NCI-H2171 (cell line): ENCODE measurements around the gene COQ5.

Experiments
- DNase-seq: peaks from one replicate; lab custom pipeline; 2025; lab: John Stamatoyannopoulos, UW

The COQ5 gene

GRCh38 chr12:120483621-120484020, 45.3 kb downstream of the COQ5 start:
- no peak for DNase-seq

- no peak for DNase-seq
Observed at GRCh38 chr12:120481022-120481767, 47.8 kb downstream of the COQ5 start.

- DNase-seq, result no peak
Observed at GRCh38 chr12:120480211-120480610, 48.7 kb downstream of the COQ5 start.

- no peak for DNase-seq
Observed at GRCh38 chr12:120479458-120479857, 49.5 kb downstream of the COQ5 start.

DNA sequence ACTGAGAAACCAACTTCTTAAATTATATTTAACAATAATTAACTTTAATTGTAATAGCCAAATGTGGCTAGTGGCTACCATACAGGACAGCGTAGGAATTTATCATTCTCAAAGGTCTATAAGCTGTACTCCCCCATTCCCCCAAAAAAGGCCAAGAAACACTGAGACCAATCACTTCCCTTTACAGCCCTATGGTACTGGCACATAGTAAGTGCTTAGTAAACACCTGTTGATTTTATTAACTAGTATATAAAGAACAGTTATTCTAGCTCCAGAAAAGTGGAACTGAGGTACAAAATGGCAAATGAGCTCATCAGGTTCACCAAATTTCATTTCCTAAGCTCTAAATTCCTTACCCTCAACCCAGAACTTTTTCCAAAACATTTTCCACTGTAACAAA, 53.3 kb downstream of the COQ5 start:
- DNase-seq, result no peak

DNA sequence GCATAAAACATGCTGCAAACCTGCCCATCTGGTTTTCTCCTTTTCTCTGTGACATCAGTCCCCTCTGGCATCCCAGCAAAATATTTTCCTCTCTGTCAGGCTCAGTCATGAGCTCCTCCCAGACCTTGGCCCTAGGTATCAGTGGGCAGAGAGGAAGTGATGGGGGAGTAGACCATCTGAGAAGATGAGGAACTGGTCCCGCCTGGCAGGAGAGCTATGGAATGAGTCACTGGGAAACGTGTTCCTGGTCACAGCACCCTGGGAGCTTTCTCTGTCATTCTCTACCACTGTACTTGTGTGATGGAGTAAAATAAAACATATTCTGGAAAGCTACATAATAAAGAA, 54.4 kb downstream of the COQ5 start:
- DNase-seq, result no peak

GRCh38 chr12:120473807-120474615, 54.9 kb downstream of the COQ5 start:
- no peak for DNase-seq

GRCh38 chr12:120472521-120472920, 56.4 kb downstream of the COQ5 start:
- no peak for DNase-seq

DNA sequence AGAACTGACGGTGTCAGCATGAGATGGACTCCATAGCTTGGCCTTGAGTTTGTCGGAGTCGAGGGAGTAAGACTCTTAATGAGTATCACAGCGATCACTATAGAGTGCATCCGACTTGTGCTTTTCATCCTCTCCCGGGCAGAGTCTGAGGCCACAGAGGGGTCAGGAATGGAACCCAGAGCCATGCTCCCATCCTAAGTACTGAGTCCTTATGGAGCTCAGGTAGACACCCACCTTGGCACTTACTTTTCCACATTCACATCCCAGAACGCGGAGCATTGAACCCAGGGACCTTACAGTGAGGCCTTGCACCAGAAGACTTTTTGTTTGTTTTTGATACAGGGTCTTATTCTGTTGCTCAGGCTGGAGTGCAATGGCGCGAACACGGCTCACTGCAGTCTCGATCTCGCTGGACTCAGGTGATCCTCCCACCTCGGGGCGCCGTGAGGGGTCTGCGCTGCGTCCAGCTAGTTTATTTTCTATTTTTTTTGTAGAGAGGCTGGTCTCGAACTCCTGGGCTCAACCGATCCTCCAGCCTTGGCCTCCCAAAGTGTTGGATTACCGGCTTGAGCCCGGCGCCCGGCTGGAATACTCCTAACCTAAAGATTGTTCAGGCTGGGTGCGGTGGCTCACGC, 58.7 kb downstream of the COQ5 start:
- DNase-seq, result no peak

DNA sequence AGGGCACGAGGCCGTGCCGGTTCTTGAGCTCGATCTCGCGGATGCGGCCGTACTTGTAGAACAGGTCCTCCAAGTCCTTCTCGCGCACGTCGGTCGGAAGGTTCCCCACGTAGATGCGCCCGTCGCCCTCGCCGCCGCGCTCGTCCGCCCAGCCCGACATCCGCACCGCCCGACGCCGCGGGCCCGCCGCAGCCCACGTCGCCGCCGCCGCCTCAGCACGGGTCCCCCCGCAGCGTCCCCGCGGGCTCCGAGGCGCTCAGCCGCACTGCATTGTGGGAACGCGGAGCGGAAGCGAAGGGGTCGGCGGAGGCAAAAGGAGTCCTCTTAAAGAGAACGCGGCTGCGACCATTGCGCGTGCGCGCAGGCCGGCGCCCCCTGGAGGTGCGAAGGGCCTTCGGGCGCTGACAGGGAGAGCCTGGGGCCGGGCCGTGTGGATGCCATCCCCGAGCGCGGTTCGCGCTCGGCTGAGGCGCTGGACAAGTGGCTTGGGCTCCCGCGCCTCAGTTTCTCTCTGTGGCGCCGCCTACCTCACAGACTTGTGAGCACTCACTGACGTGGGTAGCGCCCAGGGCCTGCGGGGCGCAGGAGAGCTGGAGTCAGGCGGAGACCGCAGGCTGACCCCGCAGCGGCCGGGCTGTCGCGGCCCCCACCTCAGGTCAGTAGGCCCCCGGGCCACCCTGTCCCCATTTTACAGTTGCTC, 59.4 kb downstream of the COQ5 start, which contains the start of gene SRSF9:
SRSF9 (minus strand) TSS at position 299 of the 700 bp plus-strand sequence; CDS start at position 160, 139 bp downstream.
- DNase-seq, result peak; percentile 94

DNA sequence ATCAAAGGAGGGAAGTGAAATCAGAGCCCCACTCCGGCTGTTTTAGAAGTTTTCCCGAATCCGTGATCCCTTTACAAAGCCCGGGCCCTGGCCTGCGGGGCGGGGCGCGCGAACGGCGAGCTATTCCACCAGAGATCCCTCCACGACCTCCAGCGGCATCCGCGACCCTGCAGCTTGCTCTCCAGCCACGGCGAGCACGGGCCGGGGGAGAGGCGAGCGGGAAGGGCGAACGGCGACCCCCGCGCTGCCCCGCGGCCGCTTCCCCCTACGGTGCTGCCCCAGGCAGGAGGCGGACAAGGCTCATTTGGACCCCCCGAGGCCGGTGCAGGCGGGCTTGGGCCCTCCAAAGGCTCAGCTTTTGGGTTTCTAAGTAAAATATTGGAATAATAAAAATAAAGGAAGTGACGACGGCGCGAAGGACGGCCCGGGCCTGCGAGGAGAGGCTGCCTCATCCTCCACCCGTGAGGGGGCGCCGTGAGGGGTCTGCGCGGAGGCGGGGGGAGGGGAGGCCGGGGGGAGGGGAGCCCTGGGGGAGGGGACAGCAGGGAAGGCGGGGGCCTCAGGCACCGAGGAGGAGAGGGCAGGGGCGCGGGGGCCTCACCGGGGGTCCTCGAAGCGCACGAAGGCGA, 60.0 kb downstream of the COQ5 start:
- DNase-seq, result peak; percentile 55

- DNase-seq, result no peak
Observed at GRCh38 chr12:120468325-120468820, 60.6 kb downstream of the COQ5 start.

DNA sequence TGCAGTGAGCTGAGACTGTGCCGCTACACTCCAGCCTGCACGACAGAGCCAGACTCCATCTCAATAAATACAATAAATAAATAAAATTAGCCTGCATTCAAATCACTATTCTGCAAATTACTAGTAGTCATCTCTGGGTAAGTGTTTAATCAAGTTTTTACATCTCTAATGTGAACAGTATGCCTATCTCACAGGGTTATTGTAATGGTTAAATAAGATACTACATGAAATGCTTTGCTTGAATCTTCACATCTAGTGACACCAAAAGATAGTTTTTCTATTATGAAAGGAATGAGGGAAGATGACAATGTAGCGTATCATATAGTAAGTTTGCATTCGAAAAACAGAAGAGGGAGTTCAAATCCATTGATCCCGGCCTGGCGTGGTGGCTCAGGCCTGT, 61.5 kb downstream of the COQ5 start:
- no peak for DNase-seq

GRCh38 chr12:120466560-120467315, 62.2 kb downstream of the COQ5 start:
- DNase-seq, result peak; percentile 34

GRCh38 chr12:120465756-120466155, 63.2 kb downstream of the COQ5 start:
- no peak for DNase-seq

DNA sequence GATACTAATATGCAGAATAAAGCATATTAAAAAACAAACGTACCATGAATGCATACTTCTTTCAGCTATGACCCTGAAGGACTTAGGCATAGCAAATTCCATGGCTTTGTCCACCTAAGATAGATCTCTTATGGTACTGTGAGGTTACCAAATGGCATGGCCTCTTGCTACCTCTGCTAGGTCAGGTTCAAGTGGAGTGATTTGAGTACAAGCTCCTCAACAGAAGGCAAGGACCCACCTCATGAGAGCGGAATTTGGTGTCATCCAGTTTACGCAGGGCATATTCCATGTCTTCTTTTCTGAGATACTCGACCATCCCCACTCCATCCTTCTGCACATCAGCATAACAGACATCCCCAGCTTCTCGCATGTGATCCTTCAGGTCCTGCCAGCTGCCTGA, 65.2 kb downstream of the COQ5 start:
- no peak for DNase-seq

- no peak for DNase-seq
Observed at GRCh38 chr12:120462099-120462640, 66.8 kb downstream of the COQ5 start.

DNA sequence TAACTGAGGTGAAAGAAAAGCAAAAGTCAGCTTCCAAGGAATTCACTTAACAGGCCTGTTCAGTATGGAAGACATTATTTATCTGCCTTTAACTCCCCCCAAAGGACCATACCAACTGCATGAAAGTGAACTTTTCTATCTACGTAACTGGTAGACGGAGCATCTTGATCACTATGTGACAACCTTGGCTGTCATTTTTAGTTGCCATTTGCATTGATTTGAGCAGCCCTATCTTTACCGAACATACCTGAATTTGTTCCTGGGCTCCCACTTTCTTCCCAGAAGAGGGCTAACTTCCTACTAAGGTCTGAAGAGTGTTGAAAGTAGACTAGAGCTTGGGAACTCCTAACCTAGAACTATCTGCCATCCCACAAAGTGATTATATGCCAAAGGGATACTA, 68.8 kb downstream of the COQ5 start:
- no peak for DNase-seq

DNA sequence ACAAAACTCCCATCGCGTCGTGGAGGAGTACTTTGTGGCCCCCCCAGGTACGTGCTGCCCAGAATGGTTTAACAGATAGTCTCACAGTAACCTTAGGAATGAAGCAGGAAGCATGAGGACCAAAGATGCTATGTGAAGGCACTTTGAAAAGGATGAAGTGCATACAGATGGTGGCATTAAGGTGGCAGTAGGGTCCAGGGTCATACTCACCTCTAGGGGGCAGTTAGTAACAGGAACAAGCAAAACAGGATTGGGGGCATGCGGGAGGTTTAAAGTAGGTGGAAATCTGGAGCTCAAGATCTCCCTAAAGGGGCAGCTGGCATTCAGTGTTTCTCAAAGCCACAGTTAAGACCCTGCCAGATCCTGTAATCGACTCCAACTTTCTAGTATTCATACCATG, 71.8 kb downstream of the COQ5 start:
- DNase-seq, result no peak

DNA sequence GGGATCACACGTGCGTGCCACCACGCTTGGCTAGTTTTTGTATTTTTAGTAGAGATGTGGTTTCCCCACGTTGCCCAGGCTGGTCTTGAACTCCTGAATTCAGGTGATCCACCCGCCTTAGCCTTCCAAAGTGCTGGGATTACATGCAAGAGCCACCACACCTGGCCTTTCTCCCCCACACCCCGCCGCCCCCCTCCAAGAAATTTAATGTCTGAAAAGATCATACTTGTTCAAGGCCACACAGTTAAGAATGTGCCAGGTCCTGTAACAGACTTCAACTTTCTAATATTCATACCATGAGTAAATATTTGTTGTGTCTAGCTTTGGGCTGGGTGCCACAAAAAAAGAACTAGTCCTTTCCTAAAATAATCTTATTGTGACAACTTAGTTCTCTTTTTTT, 73.7 kb downstream of the COQ5 start:
- DNase-seq, result no peak

DNA sequence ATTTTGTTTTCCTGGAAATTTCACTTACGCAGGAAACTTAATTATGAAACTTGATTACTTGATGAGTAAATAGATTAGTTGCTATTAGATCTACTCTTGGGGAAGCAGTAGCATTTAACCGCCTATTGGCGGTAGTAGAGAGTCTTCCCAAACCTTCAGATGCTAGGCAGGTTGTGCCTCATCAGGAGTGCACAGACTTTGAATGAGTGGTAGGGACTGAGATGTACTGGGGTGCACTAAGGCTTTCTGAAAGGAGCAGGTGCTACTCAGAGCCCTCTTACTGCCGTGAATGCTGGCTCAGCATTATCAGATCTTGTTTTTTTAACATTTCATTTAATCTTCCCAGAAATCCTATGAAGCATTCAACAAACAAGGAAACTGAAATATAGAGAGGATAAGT, 75.0 kb downstream of the COQ5 start:
- DNase-seq, result no peak
